RCC 7860 (cell line): Measurements from ENCODE around the gene WRAP73.

ENCODE experiments used
- DNase-seq: peaks from one replicate; pipeline ENCODE4 v3.0.0-alpha.2; 2015; ENCODE audit warnings: low spot score
- FAIRE-seq: peaks from 2 replicates; lab custom pipeline; 2012; peaks lifted over from hg19 to GRCh38; lab: Jason Lieb, UNC

Gene WRAP73

GRCh38 chr1:3649342-3650247 is at the start of gene WRAP73:
Gene WRAP73, minus strand, starts transcription at chr1:3650103. Its CDS starts 104 bp downstream, at chr1:3649999.
- FAIRE-seq, result peak; percentile 14
- peak; percentile 74 for DNase-seq

- FAIRE-seq (no peak), DNase-seq (no peak)
Measured at GRCh38 chr1:3699596-3699995, 49.7 kb upstream of the WRAP73 start.

GRCh38 chr1:3698660-3699408 is 48.9 kb upstream of the WRAP73 start:
- FAIRE-seq (no peak), DNase-seq (no peak)

GRCh38 chr1:3697810-3698209 is 47.9 kb upstream of the WRAP73 start:
- no peak for DNase-seq

GRCh38 chr1:3697104-3697503 is 47.2 kb upstream of the WRAP73 start:
- no peak for DNase-seq
- no peak for FAIRE-seq

More at GRCh38 chr1:3697810-3698209, 47.9 kb upstream of the WRAP73 start:
- no peak for FAIRE-seq

GRCh38 chr1:3696689-3697088 is 46.8 kb upstream of the WRAP73 start:
- FAIRE-seq (no peak), DNase-seq (no peak)

GRCh38 chr1:3695326-3696217 is 45.7 kb upstream of the WRAP73 start:
- DNase-seq (no peak), FAIRE-seq (no peak)

GRCh38 chr1:3693321-3693720 is 43.4 kb upstream of the WRAP73 start:
- DNase-seq (no peak), FAIRE-seq (no peak)

GRCh38 chr1:3692598-3692997 is 42.7 kb upstream of the WRAP73 start:
- DNase-seq (no peak), FAIRE-seq (no peak)

- DNase-seq (no peak), FAIRE-seq (no peak)
Measured at GRCh38 chr1:3691421-3692204, 41.7 kb upstream of the WRAP73 start.

- FAIRE-seq (no peak), DNase-seq (no peak)
Measured at GRCh38 chr1:3690282-3691065, 40.6 kb upstream of the WRAP73 start.

- FAIRE-seq, result no peak
- no peak for DNase-seq
Measured at GRCh38 chr1:3689138-3689750, 39.3 kb upstream of the WRAP73 start.

- FAIRE-seq, result no peak
- DNase-seq, result no peak
Measured at GRCh38 chr1:3688356-3689137, 38.6 kb upstream of the WRAP73 start.

GRCh38 chr1:3687504-3687903 is 37.6 kb upstream of the WRAP73 start:
- DNase-seq (no peak), FAIRE-seq (no peak)

- DNase-seq (no peak), FAIRE-seq (no peak)
Measured at GRCh38 chr1:3685906-3686305, 36.0 kb upstream of the WRAP73 start.

- FAIRE-seq (no peak), DNase-seq (no peak)
Measured at GRCh38 chr1:3685222-3685621, 35.3 kb upstream of the WRAP73 start.

- no peak for FAIRE-seq
- DNase-seq, result no peak
Measured at GRCh38 chr1:3683992-3684391, 34.1 kb upstream of the WRAP73 start.

- no peak for FAIRE-seq
- DNase-seq, result no peak
Measured at GRCh38 chr1:3683197-3683596, 33.3 kb upstream of the WRAP73 start.
